Fibroblast of skin of abdomen (primary cell): ENCODE data around the gene CPOX.
"Not testable (repeated sequence)": the region's sequence is repeated elsewhere in the genome, so short reads cannot be mapped to it uniquely, and the experiment has no call there.

Experiments used
- DNase-seq: peaks from one replicate; pipeline ENCODE4 v3.0.0-alpha.2; 2013

CPOX gene

GRCh38 chr3:98561727-98562521 is 31.5 kb downstream of the CPOX start:
- DNase-seq, result no peak

- DNase-seq, result no peak
Observed at GRCh38 chr3:98560911-98561310, 32.5 kb downstream of the CPOX start.

GRCh38 chr3:98559769-98560168 is 33.6 kb downstream of the CPOX start:
- DNase-seq, result not testable (repeated sequence)

- no peak for DNase-seq
Observed at GRCh38 chr3:98558100-98558827, 35.1 kb downstream of the CPOX start.

- no peak for DNase-seq
Observed at GRCh38 chr3:98557324-98558010, 35.9 kb downstream of the CPOX start.

- DNase-seq, result no peak
Observed at GRCh38 chr3:98556164-98557130, 37.0 kb downstream of the CPOX start.

- DNase-seq, result no peak
Observed at GRCh38 chr3:98555025-98555379, 38.4 kb downstream of the CPOX start.

- DNase-seq, result no peak
Observed at GRCh38 chr3:98554580-98554979, 38.8 kb downstream of the CPOX start.

GRCh38 chr3:98553753-98554152 is 39.7 kb downstream of the CPOX start:
- DNase-seq, result no peak

GRCh38 chr3:98553021-98553563 is 40.3 kb downstream of the CPOX start:
- DNase-seq, result no peak

GRCh38 chr3:98552232-98553020 is 41.0 kb downstream of the CPOX start:
- no peak for DNase-seq

GRCh38 chr3:98551754-98552153 is 41.7 kb downstream of the CPOX start:
- no peak for DNase-seq

GRCh38 chr3:98551236-98551635 is 42.2 kb downstream of the CPOX start:
- no peak for DNase-seq

- no peak for DNase-seq
Observed at GRCh38 chr3:98550833-98551232, 42.6 kb downstream of the CPOX start.

GRCh38 chr3:98548544-98548943 is 44.9 kb downstream of the CPOX start:
- no peak for DNase-seq

- no peak for DNase-seq
Observed at GRCh38 chr3:98545940-98546339, 47.5 kb downstream of the CPOX start.

GRCh38 chr3:98542623-98543022 is 50.8 kb downstream of the CPOX start:
- DNase-seq, result no peak

- DNase-seq, result no peak
Observed at GRCh38 chr3:98541695-98542094, 51.7 kb downstream of the CPOX start.

- DNase-seq, result no peak
Observed at GRCh38 chr3:98540346-98540745, 53.1 kb downstream of the CPOX start.

- DNase-seq, result no peak
Observed at GRCh38 chr3:98536456-98537017, 56.9 kb downstream of the CPOX start.

GRCh38 chr3:98534734-98535133 is 58.7 kb downstream of the CPOX start:
- no peak for DNase-seq
